HG02870 (cell line): Measurements from ENCODE around the gene SP9.

ENCODE experiments used
- ATAC-seq: cut with Tn5 transposase; IDR thresholded peaks from one replicate; pipeline ENCODE4 v1.9.1; 2021; ENCODE audit warnings: mild to moderate bottlenecking, moderate library complexity; ENCODE audit not compliant: unreplicated experiment

The SP9 gene

GRCh38 chr2:174333372-174334277 is 1.1 kb upstream of the SP9 start:
- ATAC-seq = no peak

- ATAC-seq = no peak
Observed at GRCh38 chr2:174334278-174334715, 457 bp upstream of the SP9 start.

GRCh38 chr2:174335254-174335987 is 667 bp downstream of the SP9 start:
- ATAC-seq = no peak

- ATAC-seq = no peak
Observed at GRCh38 chr2:174335988-174336500, 1.3 kb downstream of the SP9 start.

- no peak for ATAC-seq
Observed at GRCh38 chr2:174336501-174337336, 2.0 kb downstream of the SP9 start.

- ATAC-seq = no peak
Observed at GRCh38 chr2:174337337-174338146, 2.8 kb downstream of the SP9 start.

- ATAC-seq = no peak
Observed at GRCh38 chr2:174338147-174338605, 3.4 kb downstream of the SP9 start.

GRCh38 chr2:174338671-174339560 is 4.2 kb downstream of the SP9 start:
- ATAC-seq = no peak

GRCh38 chr2:174339561-174340399 is 5.0 kb downstream of the SP9 start:
- no peak for ATAC-seq

GRCh38 chr2:174340400-174341292 is 5.9 kb downstream of the SP9 start:
- no peak for ATAC-seq

- no peak for ATAC-seq
Observed at GRCh38 chr2:174341293-174341994, 6.7 kb downstream of the SP9 start.

- ATAC-seq = no peak
Observed at GRCh38 chr2:174341995-174342685, 7.4 kb downstream of the SP9 start.

- no peak for ATAC-seq
Observed at GRCh38 chr2:174342686-174343342, 8.1 kb downstream of the SP9 start.

- no peak for ATAC-seq
Observed at GRCh38 chr2:174343343-174343622, 8.5 kb downstream of the SP9 start.

GRCh38 chr2:174343623-174344455 is 9.1 kb downstream of the SP9 start:
- ATAC-seq = no peak
